KG1 (cell line): ENCODE results near the gene PPARG.
"Not testable (repeated sequence)": the region's sequence is repeated elsewhere in the genome, so short reads cannot be mapped to it uniquely, and the experiment has no call there.

Experiments used
- DNase-seq: peaks from one replicate; lab custom pipeline; 2025; lab: John Stamatoyannopoulos, UW

PPARG gene

GRCh38 chr3:12442654-12443501 lies 154.0 kb downstream of the PPARG start:
- DNase-seq = no peak

GRCh38 chr3:12443781-12444522 lies 155.1 kb downstream of the PPARG start:
- no peak for DNase-seq

DNA sequence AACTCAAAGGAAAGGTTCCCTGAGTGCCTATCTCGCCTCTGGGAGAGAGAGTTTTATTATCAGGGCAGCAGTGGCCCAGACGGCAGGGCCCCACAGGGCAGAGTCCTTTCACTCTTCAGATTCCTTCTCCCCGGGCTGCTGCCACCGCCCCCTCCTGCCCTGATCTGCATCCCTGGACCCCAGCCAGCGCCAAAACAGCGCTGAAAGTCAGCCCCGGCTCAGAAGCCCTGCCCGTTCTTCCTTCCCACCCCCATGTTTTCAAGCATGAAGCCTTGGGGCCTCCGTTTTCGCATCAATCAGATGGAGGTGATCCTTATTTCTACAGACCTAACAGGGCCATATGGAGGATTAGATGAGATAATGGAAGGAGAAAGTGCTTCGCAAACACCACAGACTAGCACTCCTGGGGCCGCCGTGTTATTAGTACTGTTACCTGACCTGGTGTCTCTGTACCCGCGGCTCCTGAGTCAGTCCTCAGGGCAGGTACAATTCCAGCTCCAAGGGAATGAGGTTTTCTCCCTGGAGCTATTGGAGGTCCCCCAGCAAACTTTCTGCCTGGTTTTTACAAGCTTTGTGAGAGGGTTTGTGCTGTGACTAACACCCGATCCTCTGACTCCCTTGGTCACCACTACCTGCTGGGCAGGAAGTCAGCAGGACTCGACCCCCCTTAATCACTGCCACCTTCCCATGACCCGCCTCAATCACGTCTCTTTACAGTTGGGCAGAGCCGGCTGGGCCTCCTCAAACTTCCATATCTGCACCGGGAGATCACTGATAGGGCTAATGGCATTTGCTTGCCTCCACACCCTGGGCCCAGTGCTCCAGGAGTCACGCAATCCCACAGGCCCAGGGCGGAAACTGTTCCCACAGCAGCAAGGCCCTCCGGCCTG lies 156.0 kb downstream of the PPARG start:
- no peak for DNase-seq

DNA sequence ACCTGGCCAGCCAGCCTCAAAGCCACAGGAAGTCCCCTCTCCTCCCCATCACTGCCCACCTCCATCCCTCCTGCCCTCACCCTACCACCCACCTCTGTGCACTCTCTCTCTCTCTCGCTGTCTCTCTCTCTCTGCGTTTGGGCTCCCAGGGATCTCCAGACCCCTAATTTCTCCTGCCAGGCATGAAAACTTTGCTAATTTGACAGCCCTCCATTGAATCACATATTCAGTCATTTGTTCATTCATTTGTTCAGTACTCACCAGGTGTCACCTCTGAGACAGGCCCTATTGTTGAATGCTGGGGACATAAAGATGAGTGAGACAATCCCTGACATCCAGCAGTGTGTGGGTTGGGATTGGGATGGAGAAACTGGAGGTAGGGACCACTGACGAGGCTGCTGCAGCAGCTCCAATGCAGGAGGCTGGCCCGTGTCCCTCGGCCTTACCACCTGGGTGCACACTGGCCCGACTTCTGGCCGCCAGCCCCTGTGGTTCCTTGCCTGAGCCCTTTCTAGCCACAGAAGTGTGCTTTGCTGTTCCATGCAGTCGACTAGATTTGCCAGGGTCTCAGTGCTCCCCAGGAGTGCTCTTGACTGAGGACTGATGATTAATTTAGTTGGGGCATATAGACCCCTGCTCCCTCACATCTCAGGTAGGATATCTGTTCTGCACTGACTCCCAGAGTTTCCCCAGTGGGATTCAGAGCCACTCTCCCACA lies 156.8 kb downstream of the PPARG start:
- no peak for DNase-seq

GRCh38 chr3:12446298-12446697 lies 157.4 kb downstream of the PPARG start:
- no peak for DNase-seq

DNA sequence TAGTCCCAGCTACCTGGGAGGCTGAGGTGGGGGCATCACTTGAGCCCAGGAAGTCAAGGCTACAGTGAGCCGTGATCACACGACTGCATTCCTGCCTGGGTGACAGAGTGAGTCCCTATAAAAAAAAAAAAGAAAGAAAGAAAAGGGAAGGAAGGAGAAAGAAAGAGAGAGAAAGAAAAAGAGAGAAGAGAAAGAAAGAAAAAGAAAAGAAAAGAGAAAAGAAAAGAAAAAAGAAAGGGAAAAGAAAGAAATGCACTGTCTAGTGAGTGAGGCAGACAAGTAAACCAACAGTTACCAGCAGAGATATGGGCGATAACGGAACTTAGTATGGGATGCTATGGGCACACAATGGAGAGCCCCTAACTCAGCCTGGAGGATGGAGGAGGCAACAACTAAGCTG lies 158.2 kb downstream of the PPARG start:
- no peak for DNase-seq

DNA sequence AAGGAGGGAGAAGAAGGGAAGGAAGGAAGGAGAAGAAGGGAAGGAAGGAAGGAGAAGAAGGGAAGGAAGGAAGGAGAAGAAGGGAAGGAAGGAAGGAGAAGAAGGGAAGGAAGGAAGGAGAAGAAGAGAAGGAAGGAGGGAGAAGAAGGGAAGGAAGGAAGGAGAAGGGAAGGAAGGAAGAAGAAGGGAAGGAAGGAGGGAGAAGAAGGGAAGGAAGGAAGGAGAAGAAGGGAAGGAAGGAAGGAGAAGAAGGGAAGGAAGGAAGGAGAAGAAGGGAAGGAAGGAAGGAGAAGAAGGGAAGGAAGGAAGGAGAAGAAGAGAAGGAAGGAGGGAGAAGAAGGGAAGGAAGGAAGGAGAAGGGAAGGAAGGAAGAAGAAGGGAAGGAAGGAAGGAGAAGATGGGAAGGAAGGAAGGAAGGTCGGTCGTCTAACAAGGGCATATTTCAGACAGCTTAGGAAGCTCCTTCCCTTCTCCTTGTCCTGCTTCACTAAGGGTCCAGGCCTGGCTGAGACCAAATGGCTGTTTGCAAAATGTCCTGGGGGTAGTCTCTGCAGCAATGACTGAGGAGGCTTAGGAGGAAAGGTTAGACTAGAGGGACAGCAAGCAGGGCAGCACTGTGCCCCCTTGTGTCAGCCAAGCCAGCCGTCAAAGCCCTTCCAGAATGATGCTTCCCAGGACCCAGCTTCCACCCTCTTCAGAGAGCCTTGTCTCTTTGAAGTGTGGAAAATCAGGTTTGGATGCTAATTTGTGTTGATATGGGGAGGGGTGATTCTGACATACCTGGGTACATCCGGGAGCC lies 159.7 kb downstream of the PPARG start:
- DNase-seq = not testable (repeated sequence)

- DNase-seq = no peak
Observed at GRCh38 chr3:12449889-12450682, 161.2 kb downstream of the PPARG start.

DNA sequence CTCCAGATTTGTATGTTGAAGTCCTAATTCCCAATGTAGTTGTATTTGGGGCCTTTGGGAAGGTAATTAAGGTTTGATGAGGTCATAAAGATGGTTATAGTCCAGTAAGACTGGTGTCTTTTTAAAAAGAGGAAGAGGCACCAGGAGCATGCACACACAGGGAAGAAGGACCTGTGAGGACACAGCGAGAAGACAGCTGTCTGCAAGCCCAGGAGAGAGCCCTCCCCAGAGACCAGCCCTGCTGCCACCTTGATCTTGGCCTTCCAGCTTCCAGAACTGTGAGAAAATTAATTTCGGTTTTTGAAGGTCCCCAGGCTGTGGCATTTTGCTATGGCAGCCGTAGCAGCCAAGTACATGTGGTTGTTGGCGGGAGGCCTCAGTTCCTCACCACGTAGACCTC lies 162.6 kb downstream of the PPARG start:
- DNase-seq = no peak

DNA sequence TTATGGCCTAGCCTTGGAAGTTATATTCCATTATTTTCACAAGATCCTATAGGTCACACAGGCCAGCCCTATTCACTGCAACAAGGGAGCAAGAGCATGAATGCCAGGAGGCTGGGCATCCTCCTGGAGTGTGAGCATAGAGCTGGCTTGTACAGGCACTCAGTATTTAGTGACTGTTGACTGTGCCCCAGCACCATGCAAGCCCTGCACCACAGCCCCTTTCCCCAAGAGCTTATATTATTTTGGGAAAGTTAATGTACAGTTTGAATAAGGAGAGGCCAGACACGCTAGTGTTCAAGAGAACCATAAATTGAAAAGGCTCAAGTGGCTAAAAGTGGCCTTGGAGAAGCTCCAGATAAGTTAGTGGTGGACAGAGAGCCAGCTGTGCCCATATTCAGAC lies 163.1 kb downstream of the PPARG start:
- DNase-seq = no peak

DNA sequence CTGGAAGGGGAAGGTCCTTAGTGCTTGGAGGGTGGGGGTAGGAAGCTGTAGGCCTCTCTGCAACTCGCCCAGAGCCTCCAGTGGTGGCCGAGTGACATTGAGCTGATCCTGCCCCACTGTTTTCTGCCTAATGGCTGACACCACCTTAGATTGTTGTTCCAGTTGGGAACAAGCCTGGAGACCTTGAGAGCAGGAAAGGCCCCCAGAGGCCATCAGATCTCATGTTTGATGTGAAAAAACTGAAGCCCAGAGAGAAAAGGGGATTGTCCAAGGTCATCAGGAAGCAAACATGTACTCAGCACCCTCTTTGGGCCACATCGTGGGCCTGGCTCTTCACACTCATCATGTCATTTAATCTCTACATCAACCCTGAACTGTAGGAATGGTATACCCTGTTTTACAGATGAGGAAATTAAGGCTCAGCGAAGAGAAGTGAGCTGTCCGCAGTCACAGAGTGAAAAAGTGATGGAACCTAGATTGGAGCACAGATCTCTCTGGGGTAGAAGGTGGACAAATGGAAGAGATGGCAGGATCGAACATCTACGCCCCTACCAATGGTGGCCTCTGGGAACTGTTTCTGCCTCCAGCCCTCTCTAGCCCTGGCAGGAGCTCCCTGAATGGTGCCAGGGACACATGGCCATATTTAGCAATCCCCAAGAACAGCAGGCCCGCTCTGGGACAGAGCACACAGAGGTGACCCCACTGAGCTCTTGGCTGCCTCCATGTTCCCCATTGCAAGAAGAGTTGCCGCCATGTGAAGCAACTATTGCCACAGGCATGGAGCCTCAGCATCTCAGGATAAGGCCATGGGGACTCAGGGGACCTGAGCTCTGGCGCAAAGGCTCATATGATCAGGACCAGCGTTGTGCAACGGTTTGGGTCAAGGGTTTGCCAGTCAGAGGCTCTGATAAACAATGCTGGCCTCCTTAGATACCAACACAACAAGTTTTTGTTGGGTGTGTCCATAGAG lies 163.8 kb downstream of the PPARG start:
- DNase-seq = no peak

DNA sequence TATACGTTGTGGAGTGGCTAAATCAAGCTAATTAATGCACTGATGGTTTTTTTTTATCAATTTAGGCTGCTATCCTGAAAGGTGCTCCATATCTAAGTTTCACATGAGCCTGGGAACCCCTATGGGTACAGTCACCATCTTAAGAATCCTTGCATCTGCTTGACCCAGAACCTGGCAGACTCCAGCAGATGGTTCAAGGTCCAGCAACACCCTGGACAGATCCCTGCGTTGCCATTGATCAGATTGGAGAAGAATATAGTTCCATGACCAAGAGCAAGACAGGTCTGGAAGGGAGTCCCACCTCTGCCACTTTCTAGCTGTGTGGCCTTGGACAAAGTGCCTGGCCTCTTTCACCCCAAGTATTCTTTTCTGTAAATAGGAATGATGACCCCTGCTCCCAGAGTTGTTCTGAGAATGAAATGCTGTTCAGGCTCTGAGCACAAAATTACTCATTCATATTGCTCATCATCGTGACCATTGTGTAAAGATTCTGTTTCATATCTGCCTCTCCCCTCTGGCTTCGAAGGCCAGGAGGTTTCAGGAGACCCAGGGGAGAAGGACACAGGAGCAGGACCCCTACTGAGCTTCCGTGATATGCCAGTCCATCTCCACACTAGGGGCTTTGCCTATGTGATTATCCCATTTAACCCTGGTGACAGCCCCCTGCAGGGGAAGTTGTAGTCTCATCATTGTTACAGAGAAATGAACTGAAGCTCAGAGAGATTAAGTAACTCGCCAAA lies 165.4 kb downstream of the PPARG start:
- DNase-seq = no peak

- DNase-seq = no peak
Observed at GRCh38 chr3:12454816-12455121, 165.9 kb downstream of the PPARG start.

DNA sequence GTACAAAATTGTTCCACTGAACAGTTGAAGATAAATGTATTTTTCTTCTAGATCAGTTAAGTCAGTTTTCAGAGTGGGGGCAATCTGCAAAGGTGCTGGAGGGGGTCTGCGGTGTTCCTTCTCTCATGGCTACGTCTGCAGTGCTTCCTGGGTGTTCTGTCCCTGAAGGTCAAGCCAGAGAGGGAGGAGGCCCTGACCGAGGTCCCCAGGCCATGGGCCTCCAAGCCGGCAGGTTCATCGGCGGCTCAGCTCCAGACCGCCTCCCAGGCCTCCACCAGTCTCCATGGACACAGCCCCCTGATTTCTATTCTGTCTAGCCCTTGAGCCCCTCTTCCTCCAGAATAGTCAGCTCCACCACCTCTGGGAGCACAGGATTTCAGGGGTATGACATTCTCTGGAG lies 166.9 kb downstream of the PPARG start:
- no peak for DNase-seq

DNA sequence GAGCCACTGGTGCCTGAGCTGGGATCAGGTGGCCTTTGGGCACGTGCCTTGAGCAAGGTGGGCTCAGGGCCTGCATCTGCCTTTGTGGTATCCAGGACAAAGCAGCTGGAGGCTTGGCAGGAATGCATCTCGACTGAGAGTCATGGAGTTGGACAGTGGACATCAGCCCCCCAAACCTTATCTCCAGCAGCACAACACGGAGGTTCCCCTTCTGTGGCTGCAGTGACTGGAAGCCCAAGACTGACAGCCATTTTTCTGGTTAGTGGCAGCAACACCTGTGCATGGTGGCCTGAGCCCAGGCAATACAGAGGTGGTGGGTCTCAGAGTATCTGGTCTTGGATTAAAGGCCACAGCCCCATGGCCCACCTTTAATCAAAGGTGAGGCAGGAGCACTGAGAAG lies 167.6 kb downstream of the PPARG start:
- no peak for DNase-seq

- not testable (repeated sequence) for DNase-seq
Observed at GRCh38 chr3:12457380-12457779, 168.5 kb downstream of the PPARG start.

- no peak for DNase-seq
Observed at GRCh38 chr3:12458901-12459300, 170.0 kb downstream of the PPARG start.

DNA sequence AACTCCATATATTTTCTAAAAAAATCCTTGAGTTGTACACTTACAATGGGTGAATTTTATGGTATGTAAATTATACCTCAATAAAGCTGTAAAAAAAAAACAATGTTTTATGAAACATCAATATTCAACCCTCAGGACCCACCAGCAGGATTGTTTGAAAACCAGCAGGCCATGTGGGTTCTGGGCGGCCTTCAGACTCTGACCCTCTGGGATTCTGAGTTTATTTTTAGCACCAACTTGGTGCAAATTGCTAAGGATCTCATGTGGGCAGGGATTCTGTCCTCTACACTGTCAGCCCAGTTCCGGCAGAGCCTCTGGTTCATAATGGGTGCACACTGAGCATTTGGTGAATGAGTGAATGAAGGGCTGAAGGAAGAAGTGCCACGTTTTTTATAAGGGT lies 171.3 kb downstream of the PPARG start:
- DNase-seq = no peak
